Activated CD4-positive, alpha-beta T cell treated with anti-CD3 and anti-CD28 coated beads, Interleukin-2, amount 50 U/mL, for 1 hour (primary cell): Measurements from ENCODE around the gene PPIL6.

ENCODE experiments used
- DNase-seq: peaks from one replicate; pipeline ENCODE4 v3.0.0-alpha.2; 2020

PPIL6 gene

DNA sequence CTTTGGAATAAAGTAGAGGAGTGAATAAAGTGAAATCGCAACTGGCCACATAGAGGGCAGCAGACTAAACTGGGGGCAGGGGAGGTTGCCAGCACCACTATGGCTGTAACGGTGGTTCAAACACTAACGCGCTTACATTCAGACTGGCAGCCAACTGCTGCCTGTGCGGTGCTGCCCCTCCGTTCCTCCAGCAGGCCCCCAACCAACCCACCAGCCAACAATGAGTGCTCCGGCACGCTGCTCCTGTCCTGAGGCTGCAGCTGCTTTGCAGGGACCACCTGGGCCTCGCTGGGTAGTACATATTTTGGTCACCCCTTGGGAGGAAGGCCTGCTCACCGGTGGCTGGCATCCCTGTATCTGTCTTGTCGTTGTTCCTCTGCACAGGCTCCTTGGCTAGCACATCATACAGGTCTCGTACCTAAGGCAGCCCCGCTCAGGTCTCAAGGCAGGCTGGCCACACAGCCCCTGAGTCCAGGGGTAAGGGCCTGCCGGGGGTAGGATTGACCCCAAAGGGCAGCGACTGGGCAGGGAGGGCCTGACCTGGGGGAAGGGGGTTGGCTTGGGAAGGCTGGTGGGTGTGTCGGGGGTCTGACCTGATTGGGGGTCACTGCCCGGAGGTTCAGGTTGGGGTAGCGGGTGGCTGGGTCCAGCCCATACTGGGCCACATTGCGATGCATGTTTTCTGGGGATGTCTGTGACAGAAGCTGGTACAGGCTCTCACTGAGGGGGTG is 8.8 kb upstream of the PPIL6 start:
- no peak for DNase-seq

GRCh38 chr6:109448615-109449014 is 8.2 kb upstream of the PPIL6 start:
- DNase-seq, result no peak

DNA sequence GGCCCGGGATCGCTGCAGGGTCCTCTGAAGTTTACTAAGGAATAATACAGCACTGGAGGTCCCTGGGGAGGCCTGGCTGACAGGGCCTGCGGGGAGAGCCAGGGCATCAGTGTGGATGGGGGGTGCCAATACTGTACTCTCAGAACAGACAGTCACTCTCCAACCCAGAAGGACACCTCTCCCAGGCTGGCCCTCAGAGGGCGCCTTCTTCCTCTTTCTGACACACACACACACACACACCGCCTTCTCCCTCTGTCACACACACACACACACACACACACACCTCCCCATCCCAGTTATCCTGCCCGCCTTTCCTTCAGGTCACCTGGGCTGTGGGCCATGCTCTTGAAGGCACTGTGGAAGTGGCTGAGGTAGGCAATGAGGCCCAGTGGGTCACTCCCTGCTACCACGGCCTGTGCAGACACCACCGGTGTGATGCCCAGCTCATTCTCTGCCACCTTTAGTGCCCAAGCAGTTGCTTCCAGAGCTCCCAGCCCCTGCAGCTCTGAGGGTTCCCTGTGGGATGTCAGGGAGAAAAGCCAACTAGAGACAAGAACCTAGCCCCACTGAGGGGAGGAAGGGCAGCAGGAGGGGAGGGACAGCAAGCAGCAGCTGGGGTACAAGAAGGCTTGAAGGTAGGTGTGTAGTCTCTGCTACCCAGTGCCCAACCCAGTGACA is 7.6 kb upstream of the PPIL6 start:
- no peak for DNase-seq

- no peak for DNase-seq
Measured at GRCh38 chr6:109447087-109447486, 6.7 kb upstream of the PPIL6 start.

GRCh38 chr6:109446541-109446940 is 6.1 kb upstream of the PPIL6 start:
- no peak for DNase-seq

- no peak for DNase-seq
Measured at GRCh38 chr6:109446072-109446471, 5.6 kb upstream of the PPIL6 start.

DNA sequence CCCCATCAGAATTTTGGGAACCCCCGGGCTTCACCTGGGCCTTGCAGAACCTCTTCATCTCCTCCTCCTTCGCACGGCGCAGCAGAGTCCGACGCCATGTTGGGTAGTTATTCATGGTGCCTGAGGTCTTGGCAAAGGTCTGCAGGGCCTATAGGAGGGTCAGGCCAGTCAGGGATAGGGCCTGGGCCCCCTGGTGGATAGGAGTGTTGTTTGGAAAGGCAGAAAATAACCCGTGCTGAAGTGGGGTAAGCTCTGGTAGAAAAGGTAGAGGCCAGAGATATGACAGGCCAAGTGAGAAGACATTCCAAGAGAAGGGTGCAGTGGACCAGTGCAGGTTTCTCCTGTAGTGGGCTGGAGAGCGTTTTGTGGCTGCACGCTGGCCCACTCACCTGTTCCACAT is 5.0 kb upstream of the PPIL6 start:
- DNase-seq, result no peak

DNA sequence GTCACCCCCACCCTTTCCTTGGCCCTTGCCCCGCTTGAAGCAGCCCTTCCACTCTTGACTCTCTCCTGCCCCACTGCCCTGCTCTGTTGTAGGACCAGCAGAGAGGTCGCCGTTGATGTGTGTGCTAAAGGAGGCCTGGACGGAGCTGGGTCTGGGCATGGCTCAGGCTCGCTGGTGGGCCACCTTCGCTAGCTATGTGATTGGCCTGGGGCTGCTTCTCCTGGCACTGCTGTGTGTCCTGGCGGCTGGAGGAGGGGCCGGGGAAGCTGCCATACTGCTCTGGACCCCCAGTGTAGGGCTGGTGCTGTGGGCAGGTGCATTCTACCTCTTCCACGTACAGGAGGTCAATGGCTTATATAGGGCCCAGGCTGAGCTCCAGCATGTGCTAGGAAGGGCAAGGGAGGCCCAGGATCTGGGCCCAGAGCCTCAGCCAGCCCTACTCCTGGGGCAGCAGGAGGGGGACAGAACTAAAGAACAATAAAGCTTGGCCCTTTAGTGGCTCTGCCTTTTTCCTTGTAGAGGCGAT is 3.1 kb upstream of the PPIL6 start:
- DNase-seq, result no peak

DNA sequence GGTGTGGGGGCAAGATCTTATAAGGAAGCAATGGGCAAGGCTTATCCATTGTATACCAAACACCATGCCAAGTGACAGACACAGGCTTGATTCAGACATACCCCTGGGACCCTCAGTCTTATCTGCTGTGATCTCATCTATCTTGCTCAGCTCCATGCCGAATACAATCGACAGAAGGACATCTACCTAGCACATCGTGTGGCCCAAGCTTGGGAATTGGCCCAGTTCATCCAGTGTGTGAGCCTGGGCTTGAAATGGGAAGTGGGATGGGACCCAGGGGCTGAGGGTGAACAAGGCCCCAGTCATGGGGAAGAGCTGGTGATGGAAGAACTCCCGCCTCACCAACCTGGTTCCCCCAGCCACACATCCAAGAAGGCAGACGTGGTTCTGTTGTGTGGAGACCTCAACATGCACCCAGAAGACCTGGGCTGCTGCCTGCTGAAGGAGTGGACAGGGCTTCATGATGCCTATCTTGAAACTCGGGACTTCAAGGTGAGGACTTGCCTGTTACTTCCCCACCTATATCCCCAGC is 2.0 kb upstream of the PPIL6 start:
- DNase-seq, result no peak

- no peak for DNase-seq
Measured at GRCh38 chr6:109441069-109441816, 815 bp upstream of the PPIL6 start.

DNA sequence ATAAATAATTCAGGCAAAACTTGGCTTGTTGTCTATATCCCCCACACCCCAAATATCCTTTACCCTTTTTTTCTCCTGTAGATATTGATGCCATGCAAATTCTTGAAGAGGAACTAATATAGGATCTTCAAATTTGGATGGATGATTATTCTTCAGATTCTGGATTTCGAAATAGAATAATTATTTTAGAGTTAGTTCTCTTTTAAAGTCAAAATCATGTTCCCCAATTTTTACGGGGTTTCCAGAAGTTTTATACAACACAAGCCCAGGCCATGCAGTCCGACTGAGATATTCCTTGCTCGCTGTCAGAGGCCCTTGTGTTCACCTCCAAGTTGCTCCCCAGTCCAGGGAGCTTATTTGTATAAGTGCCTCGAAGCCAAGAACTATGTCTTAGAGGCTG is 4.4 kb downstream of the PPIL6 start:
- no peak for DNase-seq

- no peak for DNase-seq
Measured at GRCh38 chr6:109434456-109434855, 6.0 kb downstream of the PPIL6 start.

DNA sequence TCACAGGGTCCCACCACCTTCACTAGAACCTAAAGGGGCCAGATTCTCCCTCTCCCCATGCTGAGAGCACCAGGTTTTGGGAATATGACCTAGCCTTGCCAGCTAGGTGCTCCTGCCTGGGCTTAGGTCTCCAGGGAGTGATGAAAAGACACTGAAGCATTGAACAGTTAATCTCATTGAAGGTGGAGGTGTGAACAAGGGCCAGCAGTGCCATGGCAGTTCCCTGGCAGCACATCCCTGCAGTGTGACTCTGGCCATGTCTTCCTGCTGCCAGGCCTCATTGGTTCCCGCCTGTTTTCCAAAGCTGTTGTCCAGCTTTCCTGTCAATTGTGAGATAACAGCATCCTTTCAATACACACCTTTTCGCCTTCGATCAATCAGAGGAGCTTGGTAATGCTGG is 10.9 kb downstream of the PPIL6 start:
- no peak for DNase-seq

GRCh38 chr6:109428889-109429477 is 11.4 kb downstream of the PPIL6 start:
- no peak for DNase-seq

GRCh38 chr6:109424946-109425345 is 15.5 kb downstream of the PPIL6 start:
- no peak for DNase-seq

GRCh38 chr6:109421184-109421583 is 19.2 kb downstream of the PPIL6 start:
- no peak for DNase-seq

DNA sequence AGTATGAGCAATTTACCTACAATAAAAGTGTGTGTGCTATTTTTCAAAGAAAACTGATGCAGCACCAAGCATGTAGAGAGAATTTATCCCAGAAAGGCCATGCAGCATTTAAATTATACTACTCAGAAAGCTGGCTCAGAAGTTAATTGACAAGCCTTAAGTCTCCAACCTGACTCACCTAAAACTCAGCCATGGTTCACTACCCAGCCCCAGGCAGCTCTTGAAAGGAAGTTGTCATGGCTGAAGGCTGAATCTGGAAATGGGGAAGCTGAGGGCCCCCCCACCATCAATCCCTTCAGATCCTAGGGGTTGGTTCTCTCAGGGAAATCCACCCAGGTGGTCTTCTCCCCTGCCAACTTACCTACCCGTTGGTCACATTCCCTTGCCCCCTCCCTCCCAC is 19.7 kb downstream of the PPIL6 start:
- no peak for DNase-seq

- DNase-seq, result no peak
Measured at GRCh38 chr6:109417646-109418045, 22.8 kb downstream of the PPIL6 start.

GRCh38 chr6:109411034-109411433 is 29.4 kb downstream of the PPIL6 start:
- no peak for DNase-seq

- no peak for DNase-seq
Measured at GRCh38 chr6:109406196-109406595, 34.2 kb downstream of the PPIL6 start.

DNA sequence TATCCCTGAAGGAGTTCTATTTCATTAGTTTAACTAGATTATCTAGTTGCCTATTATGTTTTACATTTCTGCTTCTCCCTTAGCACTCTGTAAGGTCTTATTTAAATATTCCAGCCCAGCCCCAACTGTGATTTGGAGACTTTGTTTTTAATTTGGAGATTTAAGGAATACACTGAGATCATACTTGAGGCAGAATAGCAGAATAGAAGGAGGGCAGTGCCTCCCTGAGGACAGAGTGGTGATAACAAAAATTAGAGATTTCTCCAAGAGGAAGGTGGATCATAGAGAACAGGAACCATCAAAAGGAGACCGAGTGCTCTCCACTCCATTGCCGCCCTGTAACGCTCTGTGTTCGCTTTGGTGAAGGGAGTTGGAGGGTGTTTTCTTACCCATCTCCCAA is 43.4 kb downstream of the PPIL6 start:
- no peak for DNase-seq

- no peak for DNase-seq
Measured at GRCh38 chr6:109396046-109396718, 44.2 kb downstream of the PPIL6 start.

DNA sequence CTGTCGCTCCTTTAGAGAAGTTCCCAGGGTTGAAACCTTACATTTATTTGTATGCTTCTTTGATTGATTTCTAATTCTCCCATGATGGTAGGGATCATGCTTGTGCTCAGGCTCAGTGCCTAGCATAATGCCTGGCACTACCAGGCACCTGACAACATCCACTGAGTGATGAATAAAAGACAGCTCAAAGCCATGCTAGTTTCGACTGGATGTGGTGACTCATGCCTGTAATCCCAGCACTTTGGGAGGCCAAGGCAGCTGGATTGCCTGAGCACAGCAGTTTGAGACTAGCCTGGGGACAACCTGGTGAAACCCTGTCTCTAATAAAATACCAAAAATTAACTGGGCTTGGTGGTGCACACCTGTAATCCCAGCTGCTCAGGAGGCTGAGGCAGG is 46.5 kb downstream of the PPIL6 start:
- DNase-seq, result no peak
